H1 (cell line): ENCODE data around the gene DTWD1. TPM values are rescaled to one million over a fixed set of nuclear protein-coding genes. Genes with fewer than 3 reads are reported as not detected.

Source experiments
- CTCF ChIA-PET: fragments of 300-600 bp; sonication (Branson Sonifier 250); formaldehyde crosslinking; loops from one replicate; lab custom pipeline; 2021; ENCODE audit not compliant: partially characterized antibody; lab: Charles Lee
- POLR2A ChIA-PET: fragments of 300-600 bp; sonication (Branson Sonifier 250); formaldehyde crosslinking; loops from one replicate; lab custom pipeline; 2021; ENCODE audit warnings: inconsistent platforms; ENCODE audit not compliant: partially characterized antibody; lab: Charles Lee
- DNase-seq, 2 experiments: peaks; one replicate each; pipeline versions ENCODE4 v3.0.0 to v3.0.0-alpha.2; 2010 to 2022; ENCODE audit warnings: low spot score in 2 of 2, low read depth in 1 of 2, mixed read lengths in 1 of 2
- FAIRE-seq: peaks from 2 replicates; lab custom pipeline; 2011; peaks lifted over from hg19 to GRCh38; lab: Jason Lieb, UNC
- H2AFZ ChIP-seq: 2 replicates; pipeline ENCODE4 v1.8.1; 2012; ENCODE audit warnings: low read length, inconsistent platforms
- H2AK5ac ChIP-seq: 2 replicates; pipeline ENCODE4 v1.6.1; 2013; ENCODE audit warnings: low read depth, low read length
- H2BK120ac ChIP-seq: replicated peaks from 2 replicates; pipeline ENCODE3; 2013; ENCODE audit warnings: low read depth, low read length, inconsistent platforms
- H2BK12ac ChIP-seq: 2 replicates; pipeline ENCODE4 v1.6.1; 2013; ENCODE audit warnings: low read depth, low read length
- H2BK15ac ChIP-seq: 2 replicates; pipeline ENCODE4 v1.6.1; 2013; ENCODE audit warnings: low read length
- H2BK20ac ChIP-seq: 2 replicates; pipeline ENCODE4 v1.6.1; 2013; ENCODE audit warnings: low read length
- H2BK5ac ChIP-seq: 2 replicates; pipeline ENCODE4 v1.6.1; 2013; ENCODE audit warnings: low read depth, low read length
- H3K14ac ChIP-seq: 2 replicates; pipeline ENCODE4 v1.6.1; 2013; ENCODE audit warnings: inconsistent platforms; ENCODE audit not compliant: insufficient read length
- H3K18ac ChIP-seq: 2 replicates; pipeline ENCODE4 v1.6.1; 2013; ENCODE audit warnings: low read length; ENCODE audit errors: extremely low read depth
- H3K23ac ChIP-seq: 2 replicates; pipeline ENCODE4 v1.6.1; 2013; ENCODE audit warnings: inconsistent platforms; ENCODE audit not compliant: insufficient read length
- H3K23me2 ChIP-seq: 2 replicates; pipeline ENCODE4 v1.6.1; 2013; ENCODE audit warnings: low read depth, low read length
- H3K27ac ChIP-seq: 2 replicates; pipeline ENCODE4 v1.6.1; 2011; ENCODE audit warnings: low read depth, low read length, inconsistent platforms
- H3K27me3 ChIP-seq, 4 experiments: replicated peaks in 1 of 4; 1 replicate in 1 of 4; 2 replicates in 3 of 4; pipeline versions ENCODE4 v1.6.1 to v1.8.1; 2011 to 2013; ENCODE audit warnings: low read length in 3 of 4, mild to moderate bottlenecking in 3 of 4, inconsistent platforms in 2 of 4, mixed read lengths in 2 of 4, moderate library complexity in 1 of 4; ENCODE audit not compliant: control insufficient read depth in 3 of 4, insufficient read depth in 3 of 4; ENCODE audit errors: extremely low read depth in 1 of 4
- H3K36me3 ChIP-seq, 4 experiments: 2 replicates each; pipeline versions ENCODE4 v1.6.1 to v1.8.1; 2011 to 2013; ENCODE audit warnings: mild to moderate bottlenecking in 4 of 4, low read length in 3 of 4, moderate library complexity in 2 of 4, control low read depth in 1 of 4, inconsistent platforms in 1 of 4; ENCODE audit not compliant: insufficient read depth in 4 of 4, control insufficient read depth in 2 of 4
- H3K4ac ChIP-seq: replicated peaks from 2 replicates; pipeline ENCODE3; 2013; ENCODE audit warnings: low read length, low read depth, mixed read lengths, inconsistent platforms; ENCODE audit not compliant: insufficient read length
- H3K4me1 ChIP-seq, 4 experiments: replicated peaks in 1 of 4; 1 replicate in 1 of 4; 2 replicates in 3 of 4; pipeline versions ENCODE4 v1.6.1 to v1.8.1; 2011 to 2013; ENCODE audit warnings: low read length in 3 of 4, inconsistent platforms in 2 of 4, mixed read lengths in 1 of 4; ENCODE audit not compliant: insufficient read depth in 4 of 4, control insufficient read depth in 3 of 4
- H3K4me2 ChIP-seq, 2 experiments: 2 replicates each; pipeline versions ENCODE4 v1.6.1 to v1.8.1; 2011 to 2013; ENCODE audit warnings: low read depth in 2 of 2, low read length in 2 of 2, control low read depth in 1 of 2, inconsistent platforms in 1 of 2, mild to moderate bottlenecking in 1 of 2; ENCODE audit not compliant: insufficient read depth in 1 of 2
- H3K4me3 ChIP-seq, 4 experiments: fragments of 200-600, 300-600 bp in 1 of 4; sonication (generic), shearing (Covaris generic), sonication (Bioruptor Twin) in 1 of 4; 2 replicates each; pipeline versions ENCODE4 v1.5.1 to v1.8.1; 2011 to 2016; ENCODE audit warnings: low read length in 4 of 4, low read depth in 3 of 4, control low read depth in 2 of 4, inconsistent platforms in 2 of 4, mild to moderate bottlenecking in 2 of 4, mixed read lengths in 1 of 4, moderate library complexity in 1 of 4; ENCODE audit not compliant: insufficient read depth in 2 of 4; ENCODE audit errors: extremely low read depth in 1 of 4
- H3K56ac ChIP-seq: replicated peaks from 2 replicates; pipeline ENCODE3; 2013; ENCODE audit warnings: low read depth, mild to moderate bottlenecking, mixed read lengths, low read length, inconsistent platforms; ENCODE audit not compliant: insufficient read length
- H3K79me1 ChIP-seq: 2 replicates; pipeline ENCODE4 v1.6.1; 2013; ENCODE audit warnings: low read depth, low read length, control low read depth
- H3K79me2 ChIP-seq, 2 experiments: 2 replicates each; pipeline versions ENCODE4 v1.6.1 to v1.8.1; 2012 to 2013; ENCODE audit warnings: low read length in 2 of 2, mild to moderate bottlenecking in 2 of 2, inconsistent platforms in 1 of 2; ENCODE audit not compliant: insufficient read depth in 2 of 2, control insufficient read depth in 1 of 2
- H3K9ac ChIP-seq, 4 experiments: replicated peaks in 1 of 4; 1 replicate in 1 of 4; 2 replicates in 3 of 4; pipeline versions ENCODE4 v1.6.1 to v1.8.1; 2011 to 2013; ENCODE audit warnings: low read depth in 3 of 4, low read length in 3 of 4, control low read depth in 2 of 4, mild to moderate bottlenecking in 2 of 4, moderate library complexity in 2 of 4, inconsistent platforms in 1 of 4; ENCODE audit errors: extremely low read depth in 1 of 4
- H3K9me3 ChIP-seq, 2 experiments: 2 replicates each; pipeline versions ENCODE4 v1.6.1 to v1.8.1; 2012 to 2013; ENCODE audit warnings: mild to moderate bottlenecking in 2 of 2, moderate library complexity in 2 of 2, control low read depth in 1 of 2, inconsistent platforms in 1 of 2, low read depth in 1 of 2, low read length in 1 of 2, mixed read lengths in 1 of 2; ENCODE audit not compliant: insufficient read depth in 2 of 2
- H4K20me1 ChIP-seq, 2 experiments: replicated peaks in 1 of 2; 2 replicates each; pipeline versions ENCODE3 to v1.8.1; 2011 to 2013; ENCODE audit warnings: inconsistent platforms in 2 of 2, low read length in 2 of 2, mild to moderate bottlenecking in 1 of 2; ENCODE audit not compliant: insufficient read depth in 2 of 2, control insufficient read depth in 1 of 2
- H4K5ac ChIP-seq: 2 replicates; pipeline ENCODE4 v1.6.1; 2013; ENCODE audit warnings: low read length, low read depth, mixed read lengths, inconsistent platforms; ENCODE audit not compliant: insufficient read length
- H4K8ac ChIP-seq: 2 replicates; pipeline ENCODE4 v1.8.0; 2013; ENCODE audit warnings: mild to moderate bottlenecking, moderate library complexity, low read length, inconsistent platforms; ENCODE audit not compliant: insufficient read depth; ENCODE audit errors: extremely low read depth
- H4K91ac ChIP-seq: replicated peaks from 2 replicates; pipeline ENCODE3; 2013; ENCODE audit warnings: low read length, mixed read lengths, inconsistent platforms; ENCODE audit not compliant: insufficient read length
- ATF2 ChIP-seq: IDR thresholded peaks from 2 replicates; pipeline ENCODE4 v1.6.1; 2012; ENCODE audit warnings: low read length, inconsistent platforms
- ATF3 ChIP-seq: IDR thresholded peaks from 2 replicates; pipeline ENCODE4 v1.6.1; 2011; ENCODE audit warnings: low read depth, mild to moderate bottlenecking, low read length; ENCODE audit not compliant: insufficient read depth
- EZH2 ChIP-seq: fragments of 200-600 bp; sonication (generic); IDR thresholded peaks from 2 replicates; pipeline ENCODE4 v1.7.1; 2012; ENCODE audit warnings: low read depth, mild to moderate bottlenecking, moderate library complexity, low read length, inconsistent platforms; ENCODE audit not compliant: severe bottlenecking
- HDAC2 ChIP-seq, 2 experiments: fragments of 300-600 bp in 1 of 2; sonication (generic) in 1 of 2; IDR thresholded peaks; 2 replicates each; pipeline ENCODE4 v1.6.1; 2011 to 2012; ENCODE audit warnings: low read depth in 2 of 2, low read length in 2 of 2, mild to moderate bottlenecking in 2 of 2, moderate library complexity in 2 of 2, borderline replicate concordance in 1 of 2, inconsistent platforms in 1 of 2
- PHF8 ChIP-seq: fragments of 200-600 bp; sonication (generic); conservative IDR thresholded peaks from 2 replicates; pipeline ENCODE4 v1.7.1; 2012; ENCODE audit warnings: low read depth, mild to moderate bottlenecking, inconsistent platforms, low read length, moderate library complexity
- RNF2 ChIP-seq: fragments of 200-900, 300-1000 bp; sonication (generic); IDR thresholded peaks from 2 replicates; pipeline ENCODE4 v1.7.1; 2016; ENCODE audit warnings: borderline replicate concordance, low read depth, mild to moderate bottlenecking, antibody characterized with exemption, low read length; ENCODE audit not compliant: poor library complexity, severe bottlenecking; ENCODE audit errors: missing control alignments
- SP4 ChIP-seq: IDR thresholded peaks from 2 replicates; pipeline ENCODE4 v1.6.1; 2012; ENCODE audit warnings: low read length, inconsistent platforms
- TAF7 ChIP-seq: optimal IDR thresholded peaks from 2 replicates; pipeline ENCODE3; 2011; ENCODE audit warnings: low read depth, mild to moderate bottlenecking, inconsistent platforms, low read length, moderate library complexity, borderline replicate concordance
- YY1 ChIP-seq: IDR thresholded peaks from 2 replicates; pipeline ENCODE4 v1.6.1; 2011; ENCODE audit warnings: low read depth, mild to moderate bottlenecking, low read length
- polyA plus RNA-seq, 7 experiments: library from polyadenylated mRNA; depleted of rRNA in 3 of 7; stranded (reverse) in 5 of 7; unstranded in 2 of 7; fragments of >200 nt in 5 of 7; fragments of 200-250 nt in 2 of 7; gene quantifications; 1 replicate in 5 of 7; 2 replicates in 1 of 7; 4 replicates in 1 of 7; pipeline versions ENCODE4 v1.2.1 to v1.2.3, GENCODE V29; 2011 to 2013; ENCODE audit warnings: missing spikeins in 2 of 7, mixed read lengths in 2 of 7
- total RNA-seq: library from RNA; stranded (reverse); fragmentation: NEBNext Ultra II Directional; extraction: Animal tissue kit (Norgen Biotek cat#: 25700); gene quantifications from 2 replicates; pipeline ENCODE4 v1.2.1, GENCODE V29; 2021
- TF ChIP-seq, protein P1 (sequence below): IDR thresholded peaks from 2 replicates; pipeline ENCODE4 v1.6.1; 2012; ENCODE audit warnings: inconsistent platforms
- TF ChIP-seq, protein P2 (sequence below): IDR thresholded peaks from 2 replicates; pipeline ENCODE4 v1.6.1; 2012; ENCODE audit warnings: inconsistent platforms

Gene DTWD1
- total and polyA plus RNA-seq, 2 of the 8 experiments (the other 6 are each of a cell fraction or from before 2014, with no cell fraction given), result 10.4 to 32.4 TPM

GRCh38 chr15:49675041-49675440, 54.2 kb downstream of the DTWD1 start:
- no peaks in the 10 kb centered on the region; a peak in 1 of 7 replicates for H3K4me1 ChIP-seq
- no peak overlapping the region for H3K56ac ChIP-seq
- ChIA-PET POLR2A (no interaction called here), CTCF (no interaction called here)
- H3K4ac ChIP-seq, result no peak overlapping the region
- no peak overlapping the region for H3K14ac ChIP-seq
- H3K23ac ChIP-seq, result no peak overlapping the region
- no peaks in the 10 kb centered on the region for H3K36me3 ChIP-seq
- no peak overlapping the region for H4K8ac ChIP-seq
- no peak overlapping the region for H3K27ac ChIP-seq
- H2AFZ ChIP-seq, result no peak overlapping the region; the same call in 1 of the 2 replicates
- H2BK5ac ChIP-seq, result no peak overlapping the region
- no peak overlapping the region for H3K4me3 ChIP-seq
- no peak overlapping the region for H2BK15ac ChIP-seq
- no peak for DNase-seq
- no peak overlapping the region for H3K9ac ChIP-seq
- no peak overlapping the region for H4K5ac ChIP-seq
- no peaks in the 10 kb centered on the region for H3K9me3 ChIP-seq
- H3K27me3 ChIP-seq, result no peaks in the 10 kb centered on the region
- H2AK5ac ChIP-seq, result no peak overlapping the region
- H2BK120ac ChIP-seq, result no peak overlapping the region
- no peak overlapping the region for H3K4me2 ChIP-seq
- H3K18ac ChIP-seq, result no peak overlapping the region
- H4K20me1 ChIP-seq, result no peaks in the 10 kb centered on the region
- no peaks in the 10 kb centered on the region for H3K79me1 ChIP-seq
- no peak for FAIRE-seq
- H2BK12ac ChIP-seq, result no peak overlapping the region
- H2BK20ac ChIP-seq, result no peak overlapping the region
- H3K79me2 ChIP-seq, result no peaks in the 10 kb centered on the region
- no peak overlapping the region for H4K91ac ChIP-seq
- H3K23me2 ChIP-seq, result no peaks in the 10 kb centered on the region
- TF ChIP-seq, protein P1, sequence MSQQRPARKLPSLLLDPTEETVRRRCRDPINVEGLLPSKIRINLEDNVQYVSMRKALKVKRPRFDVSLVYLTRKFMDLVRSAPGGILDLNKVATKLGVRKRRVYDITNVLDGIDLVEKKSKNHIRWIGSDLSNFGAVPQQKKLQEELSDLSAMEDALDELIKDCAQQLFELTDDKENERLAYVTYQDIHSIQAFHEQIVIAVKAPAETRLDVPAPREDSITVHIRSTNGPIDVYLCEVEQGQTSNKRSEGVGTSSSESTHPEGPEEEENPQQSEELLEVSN, result no peak
- no peak for TF ChIP-seq RNF2
- TF ChIP-seq HDAC2 (IDR thresholded peaks at IDR 0.05; ENCODE audit: borderline replicate concordance in 1 of 2, low read depth in 2 of 2, low read length in 2 of 2), result no peak
- TF ChIP-seq EZH2, result no peak
- no peak for TF ChIP-seq ATF2
- TF ChIP-seq, protein P2, sequence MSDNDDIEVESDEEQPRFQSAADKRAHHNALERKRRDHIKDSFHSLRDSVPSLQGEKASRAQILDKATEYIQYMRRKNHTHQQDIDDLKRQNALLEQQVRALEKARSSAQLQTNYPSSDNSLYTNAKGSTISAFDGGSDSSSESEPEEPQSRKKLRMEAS, result no peak
- TF ChIP-seq SP4, result no peak
- no peak for TF ChIP-seq YY1
- TF ChIP-seq ATF3, result no peak
- TF ChIP-seq TAF7, result no peak
- TF ChIP-seq PHF8, result no peak
